C1 segment of cervical spinal cord (tissue), 14 donors: ENCODE data around the gene PPFIA1.
"Not testable (repeated sequence)": the region's sequence is repeated elsewhere in the genome, so short reads cannot be mapped to it uniquely, and the experiment has no call there.

Experiments used
- DNase-seq, 14 donors: peaks; one replicate each; lab custom pipeline; 2025; lab: John Stamatoyannopoulos, UW

The PPFIA1 gene

DNA sequence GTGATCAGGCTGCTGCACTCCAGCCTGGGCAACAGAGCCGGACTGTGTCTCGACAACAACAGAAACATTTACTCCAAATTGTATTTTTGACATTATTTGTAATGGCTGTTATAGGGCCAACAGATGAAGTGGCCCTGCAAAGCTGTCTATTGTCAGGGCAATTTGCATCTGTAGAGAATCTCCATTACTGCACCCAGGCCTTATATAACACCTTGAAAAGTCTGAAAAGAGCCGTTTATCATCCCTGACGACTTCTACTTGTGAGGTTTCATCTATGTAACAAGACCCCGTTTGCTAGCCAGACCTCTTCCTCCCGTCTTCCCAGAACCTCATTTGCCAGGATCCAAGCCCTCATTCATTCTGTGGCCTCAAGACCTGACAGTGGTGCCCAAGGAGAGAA lies 118.7 kb downstream of the PPFIA1 start:
- no peak for DNase-seq

DNA sequence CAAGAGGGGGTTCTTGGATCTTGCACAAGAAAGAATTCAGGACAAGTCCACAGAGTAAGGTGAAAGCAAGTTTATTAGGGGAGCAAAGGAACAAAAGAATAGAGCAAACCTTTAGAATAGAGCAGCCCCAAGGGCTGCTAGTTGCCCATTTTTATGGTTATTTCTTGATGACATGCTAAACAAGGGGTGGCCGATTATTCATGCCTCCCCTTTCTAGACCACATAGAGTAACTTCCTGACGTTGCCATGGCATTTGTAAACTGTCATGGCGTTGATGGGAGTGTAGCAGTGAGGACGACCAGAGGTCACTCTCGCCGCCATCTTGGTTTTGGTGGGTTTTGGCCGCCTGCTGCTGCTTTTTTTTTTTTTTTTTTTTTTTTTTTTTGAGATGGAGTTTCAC lies 120.4 kb downstream of the PPFIA1 start:
- DNase-seq = not testable (repeated sequence)

- no peak for DNase-seq
These were observed 123.9 kb downstream of the PPFIA1 start for GRCh38 chr11:70394211-70394950.

GRCh38 chr11:70397336-70397982 lies 127.0 kb downstream of the PPFIA1 start:
- DNase-seq = no peak

DNA sequence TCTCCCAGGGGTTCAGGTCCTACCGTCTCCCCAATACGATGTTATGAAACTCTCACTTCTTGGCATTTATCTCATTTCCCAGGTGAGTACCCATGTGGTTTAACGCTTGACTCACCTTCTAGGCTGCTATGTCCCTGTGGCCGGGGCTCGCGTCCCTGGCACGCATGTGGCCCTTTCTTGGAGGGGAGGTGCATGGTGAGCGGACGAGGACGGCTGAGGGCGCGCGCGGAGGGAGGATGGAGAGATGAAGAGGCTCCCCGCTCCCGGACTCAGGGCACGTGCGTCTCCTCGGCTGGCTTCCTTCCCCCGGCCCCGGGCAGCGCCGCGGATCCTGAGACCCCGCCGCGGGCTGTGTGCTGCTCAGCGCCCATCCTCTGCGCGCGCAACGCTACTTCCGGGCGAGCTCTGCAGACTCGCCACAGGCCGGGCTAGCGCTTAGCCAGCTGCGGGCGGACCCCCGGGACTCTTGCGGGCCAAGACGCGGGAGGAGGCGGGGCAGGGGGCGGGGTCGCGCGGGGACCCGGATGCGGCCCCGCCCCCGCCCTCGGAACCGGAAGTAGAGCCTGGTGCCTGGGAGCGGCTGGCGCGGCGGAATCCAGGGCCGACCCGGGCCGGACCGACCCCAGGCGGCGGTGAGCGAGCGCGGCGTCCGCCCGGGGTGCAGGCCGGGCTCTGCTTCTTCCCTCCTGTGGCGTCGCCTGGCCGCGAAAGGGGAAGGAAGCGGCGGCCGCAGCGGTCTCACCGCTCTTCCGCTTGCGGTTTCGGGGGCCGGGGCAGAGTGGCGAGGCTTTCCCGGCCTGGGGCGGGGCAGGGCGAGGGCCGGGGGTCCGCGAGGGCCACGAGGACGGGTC lies 127.7 kb downstream of the PPFIA1 start, which contains the start of gene CTTN:
Gene CTTN, plus strand, starts transcription at position 547 of the 851 bp plus-strand sequence. CDS start 8,769 bp downstream, outside the sequence.
- DNase-seq = peak in 13 of 14 donors; percentile 48 to 88 (median 63)

DNA sequence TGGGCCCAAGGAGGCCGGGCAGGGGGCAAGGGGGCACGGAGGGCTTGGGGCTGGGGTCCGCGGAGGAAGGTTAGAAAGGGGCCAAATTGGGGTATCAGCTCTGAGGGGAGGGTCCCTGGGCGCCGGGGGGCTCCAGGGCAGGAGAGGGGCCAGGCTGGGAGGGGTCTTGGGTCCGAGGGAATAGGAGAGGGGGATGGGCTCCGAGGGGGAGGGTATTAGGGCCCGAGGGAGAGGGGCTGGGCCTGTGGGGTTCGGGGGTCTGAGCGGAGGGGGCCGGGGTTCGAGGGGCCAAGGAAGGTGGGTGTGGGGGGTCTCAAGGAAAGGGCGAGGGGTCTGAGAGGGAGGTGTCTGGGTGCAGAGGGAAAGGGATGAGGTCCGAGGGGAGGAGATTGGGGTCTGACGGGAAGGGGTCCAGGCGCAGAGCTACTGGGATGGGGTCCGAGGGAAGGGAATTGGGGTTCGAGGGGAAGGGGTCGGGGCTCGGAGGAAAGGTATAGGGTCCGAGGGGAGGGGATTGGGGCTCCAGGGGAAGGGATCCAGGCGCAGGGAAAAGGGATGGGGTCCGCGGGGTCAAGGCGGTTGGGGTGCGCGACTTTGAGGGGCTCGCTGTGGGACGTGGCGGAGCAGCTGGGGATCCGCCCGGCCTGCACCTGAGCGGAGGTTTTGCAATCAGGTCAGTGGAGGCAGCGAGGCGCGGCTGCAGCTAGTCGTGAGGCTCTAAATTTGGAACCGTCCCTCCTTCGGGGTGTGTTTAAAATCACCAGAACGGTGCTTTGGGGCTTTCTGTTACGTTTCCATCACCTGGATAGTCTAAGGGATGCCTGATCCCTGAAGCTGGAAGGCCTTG lies 128.6 kb downstream of the PPFIA1 start:
- peak in 1 of 14 donors; percentile 39 for DNase-seq

DNA sequence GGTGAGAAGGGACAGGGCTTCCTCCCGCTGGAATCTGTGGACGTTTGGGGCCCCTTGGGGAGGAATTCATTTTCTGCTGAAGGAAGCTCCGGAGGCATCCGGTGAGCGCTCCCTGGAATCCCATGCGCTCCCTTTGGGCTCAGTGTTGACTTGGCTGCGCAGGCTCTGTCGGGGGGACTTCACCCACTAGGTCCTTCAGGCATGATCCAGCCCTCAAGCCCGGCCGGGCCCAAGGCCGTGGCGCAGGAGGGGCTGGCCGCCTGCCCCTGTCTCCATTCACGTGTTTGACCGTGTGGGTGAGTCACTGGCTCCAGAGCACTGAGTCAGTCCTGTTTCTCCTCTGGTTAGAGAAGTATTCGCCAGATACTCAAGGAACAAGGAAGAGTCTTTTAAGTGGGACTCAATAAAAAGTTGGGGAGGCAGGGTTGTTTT lies 129.2 kb downstream of the PPFIA1 start:
- peak in 11 of 14 donors; percentile 15 to 90 (median 44) for DNase-seq

DNA sequence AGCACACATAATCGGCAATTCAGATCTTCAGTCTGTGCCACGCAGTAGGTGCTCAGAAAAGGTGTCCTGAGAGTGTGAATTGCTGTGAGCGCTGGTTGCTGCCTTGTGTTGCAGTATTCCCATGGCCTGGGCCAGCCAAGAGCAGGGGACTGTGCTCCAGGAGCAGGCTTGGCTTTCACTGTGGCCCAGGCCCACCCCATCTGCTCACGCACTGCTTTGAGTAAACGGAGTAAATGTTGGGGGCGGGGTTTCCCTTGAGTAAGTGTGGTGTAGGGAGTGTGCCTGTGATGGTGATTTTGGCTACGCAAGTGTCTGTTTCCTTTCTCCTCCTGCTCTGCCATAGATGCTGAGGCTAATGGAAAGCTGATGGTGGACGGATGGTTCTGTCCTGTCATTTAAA lies 130.2 kb downstream of the PPFIA1 start:
- DNase-seq = no peak

DNA sequence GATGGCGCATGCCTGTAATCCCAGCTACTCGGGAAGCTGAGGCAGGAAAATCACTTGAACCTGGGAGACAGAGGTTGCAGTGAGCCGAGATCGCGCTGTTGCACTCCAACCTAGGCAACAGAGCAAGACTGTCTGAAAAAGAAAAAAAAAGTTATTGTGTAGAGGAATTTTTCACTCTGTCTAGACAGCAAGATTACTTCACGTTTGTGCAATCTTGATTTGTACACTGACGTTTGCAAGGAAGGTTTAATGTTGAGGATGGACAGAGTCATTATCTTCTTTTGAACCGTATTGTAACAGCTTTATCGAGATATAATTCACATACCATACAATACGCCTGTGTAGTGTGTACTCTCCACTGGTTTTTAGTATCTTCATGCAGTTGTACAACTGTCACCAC lies 131.5 kb downstream of the PPFIA1 start:
- no peak for DNase-seq

DNA sequence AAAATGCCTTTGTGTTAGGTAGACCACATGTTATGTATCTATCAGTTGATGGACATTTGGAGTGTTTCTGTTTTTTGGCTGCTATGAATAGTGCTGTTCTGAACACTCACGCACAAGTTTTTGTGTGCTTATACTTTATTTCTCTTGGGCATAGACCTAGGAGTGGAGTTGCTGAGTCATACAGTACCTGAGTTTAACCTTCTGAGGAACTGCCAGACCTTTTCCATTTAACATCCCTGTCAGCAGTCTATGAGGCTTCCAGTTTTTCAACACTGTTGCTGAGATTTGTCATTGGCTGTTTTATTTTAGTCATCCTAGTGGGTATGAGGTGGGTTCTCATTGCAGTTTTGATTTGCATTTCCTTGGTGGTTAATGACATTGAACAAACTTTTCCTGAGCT lies 132.2 kb downstream of the PPFIA1 start:
- DNase-seq = no peak

GRCh38 chr11:70404244-70404643 lies 133.8 kb downstream of the PPFIA1 start:
- DNase-seq = no peak

GRCh38 chr11:70405679-70406395 lies 135.3 kb downstream of the PPFIA1 start:
- peak in 6 of 14 donors; percentile 9 to 92 (median 30) for DNase-seq

- DNase-seq = no peak
These were observed 136.6 kb downstream of the PPFIA1 start for GRCh38 chr11:70407121-70407520.

- DNase-seq = no peak
These were observed 137.3 kb downstream of the PPFIA1 start for GRCh38 chr11:70407814-70408213.

- not testable (repeated sequence) for DNase-seq
These were observed 137.8 kb downstream of the PPFIA1 start for GRCh38 chr11:70408326-70408725.

GRCh38 chr11:70409437-70409836 lies 138.9 kb downstream of the PPFIA1 start:
- no peak for DNase-seq

- DNase-seq = no peak
These were observed 139.4 kb downstream of the PPFIA1 start for GRCh38 chr11:70409871-70410270.

GRCh38 chr11:70410276-70411205 lies 140.1 kb downstream of the PPFIA1 start:
- DNase-seq = peak in 4 of 14 donors; percentile 4 to 52 (median 13)
